ENCODE data around the gene PRICKLE4.

- TF ChIP-seq CTCF (conservative IDR thresholded peaks at IDR 0.05; ENCODE audit: low read depth in 2 of 2) (no peak), POLR2AphosphoS5 (IDR thresholded peaks at IDR 0.05; ENCODE audit: low read depth) (no peak), CREB1 (CRISPR knock-in tag; IDR thresholded peaks at IDR 0.05; ENCODE audit: low read depth) (no peak), REST (IDR thresholded peaks at IDR 0.05; ENCODE audit: unreplicated experiment) (no peak)
Observed at GRCh38 chr6:41757931-41758640, 22.5 kb upstream of the PRICKLE4 start.

All from GM23338 (cell line).